GM19035 (cell line): ENCODE results near the gene SELENOI.

Experiments used
- ATAC-seq: cut with Tn5 transposase; IDR thresholded peaks from one replicate; pipeline ENCODE4 v1.9.1; 2021; ENCODE audit not compliant: unreplicated experiment

The SELENOI gene

GRCh38 chr2:26409785-26410184, 63.8 kb downstream of the SELENOI start:
- no peak for ATAC-seq

GRCh38 chr2:26410764-26411243, 64.9 kb downstream of the SELENOI start:
- no peak for ATAC-seq

GRCh38 chr2:26411419-26411818, 65.5 kb downstream of the SELENOI start:
- no peak for ATAC-seq

GRCh38 chr2:26412091-26412673, 66.2 kb downstream of the SELENOI start:
- no peak for ATAC-seq

- no peak for ATAC-seq
Measured at GRCh38 chr2:26414311-26414710, 68.4 kb downstream of the SELENOI start.

GRCh38 chr2:26421961-26422360, 76.0 kb downstream of the SELENOI start:
- no peak for ATAC-seq

- ATAC-seq, result no peak
Measured at GRCh38 chr2:26422947-26423629, 77.1 kb downstream of the SELENOI start.

- no peak for ATAC-seq
Measured at GRCh38 chr2:26423750-26424149, 77.8 kb downstream of the SELENOI start.

GRCh38 chr2:26424221-26424620, 78.3 kb downstream of the SELENOI start:
- ATAC-seq, result no peak

- ATAC-seq, result no peak
Measured at GRCh38 chr2:26428846-26429245, 82.9 kb downstream of the SELENOI start.

- ATAC-seq, result no peak
Measured at GRCh38 chr2:26429779-26430578, 84.0 kb downstream of the SELENOI start.

GRCh38 chr2:26430826-26431225, 84.9 kb downstream of the SELENOI start:
- no peak for ATAC-seq

- no peak for ATAC-seq
Measured at GRCh38 chr2:26432363-26432762, 86.4 kb downstream of the SELENOI start.

- no peak for ATAC-seq
Measured at GRCh38 chr2:26432859-26433258, 86.9 kb downstream of the SELENOI start.

GRCh38 chr2:26435106-26435505, 89.2 kb downstream of the SELENOI start:
- ATAC-seq, result no peak

- no peak for ATAC-seq
Measured at GRCh38 chr2:26438526-26438925, 92.6 kb downstream of the SELENOI start.

- ATAC-seq, result no peak
Measured at GRCh38 chr2:26438926-26439325, 93.0 kb downstream of the SELENOI start.

GRCh38 chr2:26442301-26442700, 96.4 kb downstream of the SELENOI start:
- ATAC-seq, result no peak

- ATAC-seq, result no peak
Measured at GRCh38 chr2:26442707-26443106, 96.8 kb downstream of the SELENOI start.

- ATAC-seq, result no peak
Measured at GRCh38 chr2:26444236-26444635, 98.3 kb downstream of the SELENOI start.
